H1 (cell line): Measurements from ENCODE around the gene PSTK.

ENCODE experiments used
- CHD2 ChIP-seq: IDR thresholded peaks from 2 replicates; pipeline ENCODE4 v1.6.1; 2012; ENCODE audit warnings: low read length, improper control_type of control experiment
- CTBP2 ChIP-seq: IDR thresholded peaks from 2 replicates; pipeline ENCODE4 v1.7.0; 2011; ENCODE audit warnings: borderline replicate concordance, mild to moderate bottlenecking, moderate library complexity, mixed read lengths, low read length; ENCODE audit not compliant: insufficient read depth, insufficient read length
- CTCF ChIP-seq, 3 experiments: IDR thresholded peaks; 1 replicate in 2 of 3; 2 replicates in 1 of 3; pipeline versions ENCODE4 v1.5.1 to v1.6.1; 2011; ENCODE audit warnings: low read length in 3 of 3, mild to moderate bottlenecking in 3 of 3, inconsistent platforms in 2 of 3, low read depth in 1 of 3, moderate library complexity in 1 of 3; ENCODE audit not compliant: insufficient read depth in 1 of 3; ENCODE audit errors: control extremely low read depth in 1 of 3
- EZH2 ChIP-seq: fragments of 200-600 bp; sonication (generic); IDR thresholded peaks from 2 replicates; pipeline ENCODE4 v1.7.1; 2012; ENCODE audit warnings: low read depth, mild to moderate bottlenecking, moderate library complexity, low read length, inconsistent platforms; ENCODE audit not compliant: severe bottlenecking
- GABPA ChIP-seq: IDR thresholded peaks from 2 replicates; pipeline ENCODE4 v1.6.1; 2011; ENCODE audit warnings: mild to moderate bottlenecking, low read length, moderate library complexity, borderline replicate concordance; ENCODE audit not compliant: insufficient read depth
- JUN ChIP-seq: IDR thresholded peaks from 2 replicates; pipeline ENCODE4 v1.6.1; 2011; ENCODE audit warnings: low read depth, mild to moderate bottlenecking, improper control_type of control experiment, low read length
- POLR2A ChIP-seq, 2 experiments: IDR thresholded peaks; 1 replicate in 1 of 2; 2 replicates in 1 of 2; pipeline ENCODE4 v1.6.1; 2011; ENCODE audit warnings: low read depth in 2 of 2, low read length in 2 of 2, mild to moderate bottlenecking in 2 of 2; ENCODE audit errors: control extremely low read depth in 1 of 2
- RAD21 ChIP-seq, 2 experiments: IDR thresholded peaks in 1 of 2; conservative IDR thresholded peaks in 1 of 2; 2 replicates each; pipeline ENCODE4 v1.6.1; 2011; ENCODE audit warnings: low read depth in 2 of 2, low read length in 2 of 2, improper control_type of control experiment in 1 of 2, inconsistent platforms in 1 of 2, mild to moderate bottlenecking in 1 of 2, moderate library complexity in 1 of 2
- SP2 ChIP-seq: IDR thresholded peaks from 2 replicates; pipeline ENCODE4 v1.6.1; 2012; ENCODE audit warnings: mild to moderate bottlenecking, low read length, inconsistent platforms
- TAF1 ChIP-seq: IDR thresholded peaks from 2 replicates; pipeline ENCODE4 v1.6.1; 2011; ENCODE audit warnings: mild to moderate bottlenecking, low read depth, low read length

- TF ChIP-seq CTCF (IDR thresholded peaks at IDR 0.05; ENCODE audit: control extremely low read depth in 1 of 3, insufficient read depth in 1 of 3, low read depth in 1 of 3, low read length in 3 of 3): no peak
- no peak for TF ChIP-seq EZH2
- no peak for TF ChIP-seq JUN
- no peak for TF ChIP-seq TAF1
- TF ChIP-seq GABPA: no peak
- TF ChIP-seq SP2: no peak
- TF ChIP-seq RAD21 (IDR thresholded peaks at IDR 0.05 in 1 of 2, conservative IDR thresholded peaks at IDR 0.05 in 1 of 2; ENCODE audit: low read depth in 2 of 2, low read length in 2 of 2): no peak
- no peak for TF ChIP-seq CHD2
- TF ChIP-seq POLR2A (IDR thresholded peaks at IDR 0.05; ENCODE audit: control extremely low read depth in 1 of 2, low read depth in 2 of 2, low read length in 2 of 2): no peak
- TF ChIP-seq CTBP2: no peak
These were observed 58.8 kb downstream of the PSTK start for GRCh38 chr10:123038782-123039631.
